ENCODE results near the gene MAP4. TPM values are rescaled to one million over a fixed set of nuclear protein-coding genes. Genes with fewer than 3 reads are reported as not detected.

MAP4 gene
- total RNA-seq, 1 donor from 2014 or later, result 166 TPM

GRCh38 chr3:47863391-47864128 is 152.7 kb downstream of the MAP4 start:
- no peak for TF ChIP-seq CTCF (IDR thresholded peaks at IDR 0.05)
- Histone ChIP-seq H3K36me3 (peaks cover 79% of the 10 kb centered on the region), H3K27ac (no peak overlapping the region), H3K9me3 (no peaks in the 10 kb centered on the region), H3K4me3 (no peak overlapping the region), H3K27me3 (ENCODE audit: low read depth) (no peaks in the 10 kb centered on the region), H3K4me1 (no peaks in the 10 kb centered on the region)
- no peak for ATAC-seq
- intact Hi-C loops (cut with DNase I), result no loop called here
- DNase-seq, result no peak

DNA sequence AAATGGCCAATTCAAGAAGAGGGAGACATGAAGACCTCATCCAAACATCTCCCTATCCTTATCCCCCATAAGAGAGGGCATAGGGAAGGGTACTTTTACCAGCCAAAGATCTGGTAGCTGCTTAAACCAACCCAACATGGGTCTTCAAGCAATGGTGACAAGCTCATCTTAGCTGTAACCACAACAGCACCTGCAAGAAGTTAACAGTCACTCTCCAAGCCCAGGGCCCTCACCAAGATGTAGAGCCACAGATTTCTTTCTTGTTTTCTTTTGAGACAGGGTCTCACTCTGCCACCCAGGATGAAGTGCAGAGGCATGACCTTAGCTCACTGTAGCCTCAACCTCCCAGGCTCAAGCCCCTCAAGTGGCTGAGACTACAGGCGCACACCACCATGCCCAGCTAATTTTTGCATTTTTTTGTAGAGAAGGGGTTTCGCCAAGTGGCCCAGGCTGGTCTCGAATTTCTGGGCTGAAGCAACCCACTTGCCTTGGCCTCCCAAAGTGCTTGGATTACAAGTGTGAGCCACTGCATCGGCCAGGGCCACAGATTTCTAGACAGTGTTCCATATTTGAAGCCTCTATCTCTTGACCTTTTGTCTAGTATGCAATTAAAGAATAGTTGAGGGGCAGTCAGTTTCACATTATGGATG is 156.1 kb downstream of the MAP4 start:
- DNase-seq, result no peak

DNA sequence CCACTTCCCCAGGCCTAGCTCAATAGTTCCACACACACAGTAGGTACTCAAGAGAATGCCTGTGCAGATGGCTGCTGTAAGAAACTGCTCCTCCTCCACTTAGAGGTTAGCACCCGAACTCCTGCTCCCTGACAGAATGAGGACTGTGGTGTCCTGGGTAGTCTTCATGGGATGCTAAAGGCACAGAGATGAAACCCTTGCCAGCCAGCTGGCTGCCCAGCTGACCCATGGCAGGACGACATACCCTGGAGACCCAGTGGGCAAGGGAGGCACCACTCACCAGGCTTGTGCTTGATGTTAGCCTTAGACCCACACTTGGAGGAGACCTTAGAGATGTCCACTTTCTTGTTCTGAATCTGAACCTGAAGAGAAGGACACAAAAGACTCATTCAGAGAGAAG is 159.1 kb downstream of the MAP4 start:
- H3K4me1 ChIP-seq, result no peaks in the 10 kb centered on the region
- no peak for DNase-seq
- H3K27me3 ChIP-seq (ENCODE audit: low read depth), result no peaks in the 10 kb centered on the region
- no peak overlapping the region for H3K27ac ChIP-seq
- TF ChIP-seq CTCF (IDR thresholded peaks at IDR 0.05), result no peak
- intact Hi-C loops (cut with DNase I), result no loop called here
- H3K9me3 ChIP-seq, result no peaks in the 10 kb centered on the region
- ATAC-seq, result no peak
- H3K4me3 ChIP-seq, result no peak overlapping the region
- peaks cover 83% of the 10 kb centered on the region for H3K36me3 ChIP-seq

More for the DNA sequence above, 156.1 kb downstream of the MAP4 start:
- intact Hi-C loops (cut with DNase I), result no loop called here
- no peak for TF ChIP-seq CTCF (IDR thresholded peaks at IDR 0.05)
- ATAC-seq, result no peak
- H3K27me3 ChIP-seq (ENCODE audit: low read depth), result no peaks in the 10 kb centered on the region
- H3K9me3 ChIP-seq, result no peaks in the 10 kb centered on the region
- H3K36me3 ChIP-seq, result peaks cover 76% of the 10 kb centered on the region
- no peak overlapping the region for H3K27ac ChIP-seq
- H3K4me1 ChIP-seq, result no peaks in the 10 kb centered on the region
- no peak overlapping the region for H3K4me3 ChIP-seq

- ATAC-seq (no peak), DNase-seq (no peak)
- H3K27ac ChIP-seq, result no peak overlapping the region
- TF ChIP-seq CTCF (IDR thresholded peaks at IDR 0.05), result no peak
- H3K4me3 ChIP-seq, result no peak overlapping the region
- no peaks in the 10 kb centered on the region for H3K9me3 ChIP-seq
- H3K36me3 ChIP-seq, result peaks cover 84% of the 10 kb centered on the region
- H3K4me1 ChIP-seq, result no peaks in the 10 kb centered on the region
- H3K27me3 ChIP-seq (ENCODE audit: low read depth), result no peaks in the 10 kb centered on the region
- intact Hi-C loops (cut with DNase I), result no loop called here
Observed at GRCh38 chr3:47856669-47857068, 159.5 kb downstream of the MAP4 start.

DNA sequence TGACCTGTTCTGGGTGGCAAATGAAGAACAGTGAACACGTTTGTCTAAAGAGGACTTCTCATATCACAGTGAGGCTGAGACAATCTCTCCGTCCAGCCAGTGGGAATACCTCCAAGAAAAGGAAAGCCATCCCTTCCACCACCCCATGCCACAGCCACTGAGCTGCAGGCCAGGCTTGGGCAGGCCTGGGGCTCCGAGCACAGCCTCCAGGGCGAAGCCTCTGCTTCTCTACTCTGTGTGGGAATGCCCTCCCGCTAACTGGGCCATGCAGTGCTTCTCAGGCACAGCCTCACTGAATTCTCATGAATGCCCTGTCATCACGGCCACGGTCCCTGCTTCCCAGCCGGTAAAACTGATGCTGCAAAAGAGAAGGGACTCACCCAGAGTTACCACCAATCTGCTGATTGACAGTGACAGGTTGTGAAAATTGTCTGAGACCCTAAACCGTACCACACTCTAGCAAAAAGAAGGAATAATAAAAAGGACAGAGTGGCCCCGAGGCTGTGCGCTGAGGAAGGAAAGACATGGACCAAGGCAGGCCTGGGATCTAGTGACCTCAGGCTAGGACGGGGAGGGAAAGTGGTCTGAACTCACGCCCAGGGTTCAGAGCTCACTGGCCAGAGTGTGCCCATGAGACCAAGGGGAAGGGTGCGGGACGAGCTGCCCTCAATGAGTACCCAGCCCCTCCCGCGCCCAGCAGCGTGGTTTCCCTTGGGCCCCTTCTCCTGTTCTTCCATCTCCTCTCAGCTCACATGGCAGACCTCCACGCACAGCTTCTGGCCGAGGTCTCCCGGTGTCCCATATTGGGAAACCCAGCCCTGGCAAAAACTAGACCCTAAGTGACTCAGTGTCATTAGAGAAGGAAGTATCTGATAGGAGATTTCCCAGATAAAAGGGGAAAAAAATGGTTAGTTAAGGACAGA is 160.5 kb downstream of the MAP4 start:
- Histone ChIP-seq H3K27me3 (ENCODE audit: low read depth) (no peaks in the 10 kb centered on the region), H3K36me3 (peaks cover 88% of the 10 kb centered on the region), H3K4me1 (no peaks in the 10 kb centered on the region), H3K27ac (no peak overlapping the region), H3K9me3 (no peaks in the 10 kb centered on the region), H3K4me3 (no peak overlapping the region)
- DNase-seq (no peak), ATAC-seq (no peak)
- TF ChIP-seq CTCF (IDR thresholded peaks at IDR 0.05), result no peak
- intact Hi-C loops (cut with DNase I), result no loop called here
